BLaER1 treated with 17β-estradiol and CSF1 and Interleukin-3, amounts not matched to agents 10 nM and 100 nM (cell line): ENCODE measurements around the gene TMSB4X.

Experiments used
- H3K27ac ChIP-seq, 11 experiments: shearing (Covaris generic); formaldehyde crosslinking; 2 replicates each; pipeline ENCODE4 v1.8.1; 2022
- H3K27me3 ChIP-seq, 11 experiments: shearing (Covaris generic); formaldehyde crosslinking; 2 replicates each; pipeline ENCODE4 v1.8.1; 2022
- H3K36me3 ChIP-seq, 11 experiments: shearing (Covaris generic); formaldehyde crosslinking; 2 replicates each; pipeline ENCODE4 v1.8.1; 2022
- H3K4me1 ChIP-seq, 10 experiments: shearing (Covaris generic); formaldehyde crosslinking; 2 replicates each; pipeline ENCODE4 v1.8.1; 2022
- H3K4me2 ChIP-seq, 11 experiments: shearing (Covaris generic); formaldehyde crosslinking; 2 replicates each; pipeline ENCODE4 v1.8.1; 2022
- H3K4me3 ChIP-seq, 10 experiments: shearing (Covaris generic); formaldehyde crosslinking; 2 replicates each; pipeline ENCODE4 v1.8.1; 2022
- H3K9ac ChIP-seq, 11 experiments: shearing (Covaris generic); formaldehyde crosslinking; 2 replicates each; pipeline ENCODE4 v1.8.1; 2022
- H3K9me3 ChIP-seq, 11 experiments: shearing (Covaris generic); formaldehyde crosslinking; replicated peaks in 1 of 11; 2 replicates each; pipeline ENCODE4 v1.8.1; 2022
- H4K20me1 ChIP-seq, 11 experiments: shearing (Covaris generic); formaldehyde crosslinking; 2 replicates each; pipeline ENCODE4 v1.8.1; 2022
- Cebpa-rat ChIP-seq, 11 experiments: shearing (Covaris generic); IDR thresholded peaks; 2 replicates each; pipeline ENCODE4 v1.8.1; 2022

Gene TMSB4X

DNA sequence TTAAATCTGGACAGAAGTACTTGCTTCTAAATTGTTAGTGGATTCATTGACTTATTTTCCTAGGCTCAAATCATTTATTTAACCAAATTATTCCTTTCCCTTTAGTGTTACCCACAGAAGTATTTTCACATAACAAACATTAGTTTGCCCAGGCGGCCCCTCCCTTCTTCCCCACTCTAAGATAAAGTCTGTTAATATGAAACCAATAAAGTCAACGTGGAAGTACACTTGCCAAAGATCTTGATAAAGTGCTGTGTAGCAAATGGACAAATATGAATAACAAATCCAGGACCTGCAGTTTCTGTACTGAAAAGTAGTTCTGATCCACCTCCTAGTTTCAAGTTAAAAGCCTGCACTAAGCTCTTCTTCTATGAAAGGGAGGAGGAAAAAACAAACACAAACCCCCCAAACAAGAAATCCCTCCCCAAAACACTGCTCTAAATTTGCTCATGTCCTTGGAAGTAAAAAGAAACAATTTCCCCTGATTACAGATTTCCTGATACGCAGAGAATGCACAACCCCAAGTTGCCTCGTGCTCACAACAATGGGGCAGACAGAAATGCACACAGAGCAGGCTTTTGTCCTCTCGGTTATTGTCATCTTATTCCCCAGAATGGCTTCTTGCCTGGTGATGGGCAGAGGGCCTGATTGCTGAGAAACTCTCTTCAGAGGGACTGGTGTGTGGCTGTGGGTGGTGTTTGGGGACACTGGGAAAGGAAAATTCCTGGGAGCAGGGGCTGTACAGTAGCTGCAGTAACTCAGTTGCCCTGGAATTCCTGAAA lies 23.2 kb downstream of the TMSB4X start:
- H3K36me3 ChIP-seq: no peaks in the 10 kb centered on the region
- H3K9me3 ChIP-seq: peaks cover 0 to 10% (median 2%) of the 10 kb centered on the region in 11 experiments; a peak in 4 of 22 replicates
- peak overlapping the region; percentile 71 to 91 (median 85) for H3K4me2 ChIP-seq
- TF ChIP-seq Cebpa-rat (IDR thresholded peaks at IDR 0.05): no peak
- H3K4me1 ChIP-seq: peaks cover 66 to 81% (median 72%) of the 10 kb centered on the region in 10 experiments
- peak overlapping the region; percentile 74 to 98 (median 90) for H3K27ac ChIP-seq
- 0 out of 20 replicates have a peak overlapping the region, but pooled peaks of 1 of the 10 experiments have one; percentile 44 for H3K4me3 ChIP-seq
- peaks cover 0 to 14% (median 0%) of the 10 kb centered on the region in 11 experiments; a peak in 2 of 22 replicates for H3K27me3 ChIP-seq
- H3K9ac ChIP-seq: peak overlapping the region; percentile 48 to 85 (median 80); a peak in 21 of 22 replicates
- H4K20me1 ChIP-seq: no peaks in the 10 kb centered on the region

DNA sequence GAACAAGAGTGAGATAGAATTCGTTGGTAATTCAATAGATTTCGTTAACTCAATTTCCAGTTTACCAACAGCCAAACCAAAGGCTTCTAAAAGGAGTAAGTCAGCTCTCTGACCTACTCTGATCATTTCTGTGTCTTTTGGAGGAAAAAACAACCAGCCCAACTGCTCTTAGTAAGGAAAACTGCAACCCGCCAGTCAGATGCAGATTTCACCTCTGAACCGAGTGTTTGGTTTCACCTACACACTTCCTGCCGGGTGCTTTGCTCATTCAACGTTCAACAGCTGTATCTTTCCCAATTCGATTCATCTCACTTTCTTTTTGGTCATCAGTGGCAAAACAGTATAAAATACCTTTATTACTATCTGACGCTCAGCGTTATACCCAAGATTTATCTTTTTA lies 24.5 kb downstream of the TMSB4X start:
- Histone ChIP-seq H3K4me1 (peaks cover 79 to 90% (median 85%) of the 10 kb centered on the region in 10 experiments), H3K9me3 (peaks cover 0 to 10% (median 0%) of the 10 kb centered on the region in 11 experiments; a peak in 3 of 22 replicates), H3K4me3 (peak overlapping the region in 8 of 10 experiments; percentile 3 to 44 (median 23); a peak in 11 of 20 replicates), H4K20me1 (no peaks in the 10 kb centered on the region), H3K36me3 (no peaks in the 10 kb centered on the region), H3K4me2 (peak overlapping the region; percentile 71 to 91 (median 85)), H3K27ac (peak overlapping the region; percentile 74 to 98 (median 90)), H3K9ac (peak overlapping the region; percentile 66 to 85 (median 80); a peak in 21 of 22 replicates), H3K27me3 (peaks cover 0 to 12% (median 0%) of the 10 kb centered on the region in 11 experiments; a peak in 2 of 22 replicates)
- peak in 2 of 11 experiments; percentile 36 to 70; a peak in 1 of 22 replicates for TF ChIP-seq Cebpa-rat (IDR thresholded peaks at IDR 0.05)

DNA sequence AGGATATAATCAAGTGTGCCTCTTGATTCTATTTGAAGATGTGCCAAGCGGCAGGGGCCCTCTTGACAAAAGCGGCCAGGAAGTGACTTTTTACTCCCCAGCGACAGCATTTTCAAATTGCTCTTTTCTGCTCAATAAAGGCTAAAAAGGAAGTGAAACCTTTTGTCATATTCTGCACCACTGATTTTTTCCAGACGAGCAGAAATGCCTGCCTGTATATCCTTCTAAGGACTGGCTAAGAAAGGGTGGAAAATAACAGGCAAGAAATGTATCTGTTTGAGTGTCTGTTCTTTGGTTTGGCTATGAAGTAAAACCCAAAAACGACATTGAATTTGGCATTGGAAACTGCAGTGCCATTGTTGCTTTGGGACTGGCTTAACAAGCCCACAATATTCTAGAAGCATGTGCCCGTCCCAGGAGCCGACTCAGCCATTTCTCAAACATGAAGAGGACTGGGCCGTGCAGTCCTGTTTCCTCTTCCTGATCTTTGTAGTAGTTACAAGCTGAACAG lies 25.4 kb downstream of the TMSB4X start:
- Histone ChIP-seq H3K4me1 (peaks cover 88 to 97% (median 94%) of the 10 kb centered on the region in 10 experiments), H3K27me3 (peaks cover 0 to 12% (median 0%) of the 10 kb centered on the region in 11 experiments; a peak in 2 of 22 replicates), H3K36me3 (no peaks in the 10 kb centered on the region), H3K9me3 (peaks cover 0 to 8% (median 0%) of the 10 kb centered on the region in 11 experiments; a peak in 3 of 22 replicates), H4K20me1 (no peaks in the 10 kb centered on the region), H3K4me2 (peak overlapping the region; percentile 71 to 91 (median 85)), H3K27ac (peak overlapping the region; percentile 74 to 98 (median 90)), H3K4me3 (peak overlapping the region in 7 of 10 experiments; percentile 13 to 37 (median 22); a peak in 9 of 20 replicates), H3K9ac (peak overlapping the region; percentile 66 to 85 (median 80); a peak in 21 of 22 replicates)
- peak in 2 of 11 experiments; percentile 20 to 67; a peak in 1 of 22 replicates for TF ChIP-seq Cebpa-rat (IDR thresholded peaks at IDR 0.05)

GRCh38 chrX:13001097-13001496 lies 26.2 kb downstream of the TMSB4X start:
- Histone ChIP-seq H3K9me3 (peaks cover 0 to 4% (median 0%) of the 10 kb centered on the region in 11 experiments; a peak in 2 of 22 replicates), H3K4me2 (peak overlapping the region; percentile 71 to 91 (median 85)), H3K4me3 (peak overlapping the region in 5 of 10 experiments; percentile 4 to 22 (median 13); a peak in 7 of 20 replicates), H3K27me3 (peaks cover 0 to 12% (median 0%) of the 10 kb centered on the region in 11 experiments; a peak in 2 of 22 replicates), H3K36me3 (no peaks in the 10 kb centered on the region), H3K27ac (peak overlapping the region; percentile 74 to 98 (median 90)), H4K20me1 (peaks cover 0 to 3% (median 0%) of the 10 kb centered on the region in 11 experiments; a peak in 2 of 22 replicates), H3K4me1 (peaks cover 95 to 99% (median 98%) of the 10 kb centered on the region in 10 experiments), H3K9ac (peak overlapping the region; percentile 62 to 85 (median 80); a peak in 21 of 22 replicates)
- no peak for TF ChIP-seq Cebpa-rat (IDR thresholded peaks at IDR 0.05)

- no peaks in the 10 kb centered on the region for H3K9me3 ChIP-seq
- peak overlapping the region in 6 of 11 experiments; percentile 32 to 85 (median 78); a peak in 8 of 22 replicates for H3K9ac ChIP-seq
- H3K4me2 ChIP-seq: peak overlapping the region; percentile 69 to 91 (median 85)
- peaks cover 0 to 12% (median 0%) of the 10 kb centered on the region in 11 experiments; a peak in 2 of 22 replicates for H3K27me3 ChIP-seq
- peak overlapping the region; percentile 74 to 98 (median 90); a peak in 21 of 22 replicates for H3K27ac ChIP-seq
- H3K36me3 ChIP-seq: no peaks in the 10 kb centered on the region
- no peak for TF ChIP-seq Cebpa-rat (IDR thresholded peaks at IDR 0.05)
- H3K4me1 ChIP-seq: peaks cover 96 to 99% (median 98%) of the 10 kb centered on the region in 10 experiments
- no peak overlapping the region for H3K4me3 ChIP-seq
- peaks cover 0 to 7% (median 0%) of the 10 kb centered on the region in 11 experiments; a peak in 2 of 22 replicates for H4K20me1 ChIP-seq
Measured at GRCh38 chrX:13001961-13002671, 27.2 kb downstream of the TMSB4X start.

DNA sequence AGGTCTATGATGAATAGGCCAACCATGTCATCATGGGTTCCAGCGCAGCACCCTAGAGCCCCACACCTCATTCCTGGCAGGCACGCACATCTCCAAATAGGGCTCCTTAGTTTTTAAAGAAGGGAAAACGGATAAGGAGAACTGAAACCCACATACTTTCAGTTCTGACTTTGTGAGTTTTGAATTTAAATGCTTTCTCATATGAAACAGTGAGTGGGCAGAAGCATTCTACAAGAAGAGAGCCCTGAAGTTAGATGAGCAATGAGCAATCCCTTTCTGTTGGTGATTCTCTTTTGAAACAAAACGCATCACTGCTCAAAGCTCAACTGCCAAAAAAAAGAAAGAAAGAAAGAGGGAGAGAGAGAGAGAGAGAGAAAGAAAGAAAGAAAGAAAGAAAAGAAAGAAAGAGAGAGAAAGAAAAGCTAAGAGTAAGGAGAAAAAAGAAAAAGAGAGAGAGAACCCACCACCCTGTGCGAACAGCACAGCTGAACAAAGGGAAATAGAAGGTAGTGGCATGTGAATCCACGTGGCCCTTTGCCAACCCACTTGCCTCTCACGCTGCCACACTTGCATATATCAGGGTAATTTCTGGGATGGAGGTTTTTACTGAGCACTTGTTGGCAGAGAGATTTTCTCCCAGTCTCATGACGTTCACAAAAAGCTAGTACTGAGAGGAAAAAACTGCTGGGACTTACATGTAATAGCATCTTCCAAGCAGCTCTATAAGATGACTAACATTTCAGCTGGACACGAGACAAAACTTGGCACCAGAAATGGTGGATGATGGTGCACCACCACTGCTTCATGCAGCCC lies 31.0 kb downstream of the TMSB4X start:
- no peaks in the 10 kb centered on the region for H3K36me3 ChIP-seq
- no peaks in the 10 kb centered on the region for H3K9me3 ChIP-seq
- no peak for TF ChIP-seq Cebpa-rat (IDR thresholded peaks at IDR 0.05)
- H3K9ac ChIP-seq: peak overlapping the region; percentile 61 to 82 (median 76); a peak in 21 of 22 replicates
- H4K20me1 ChIP-seq: peaks cover 0 to 7% (median 0%) of the 10 kb centered on the region in 11 experiments; a peak in 2 of 22 replicates
- H3K27me3 ChIP-seq: 0 out of 22 replicates have a peak, but pooled peaks cover 0 to 14% (median 0%) of the 10 kb centered on the region in 11 experiments
- H3K4me3 ChIP-seq: peak overlapping the region in 3 of 10 experiments; percentile 17 to 31 (median 22); a peak in 4 of 20 replicates
- H3K4me2 ChIP-seq: peak overlapping the region; percentile 70 to 89 (median 86)
- H3K27ac ChIP-seq: peak overlapping the region; percentile 62 to 98 (median 89); a peak in 21 of 22 replicates
- H3K4me1 ChIP-seq: peaks cover 78 to 100% (median 89%) of the 10 kb centered on the region in 10 experiments

DNA sequence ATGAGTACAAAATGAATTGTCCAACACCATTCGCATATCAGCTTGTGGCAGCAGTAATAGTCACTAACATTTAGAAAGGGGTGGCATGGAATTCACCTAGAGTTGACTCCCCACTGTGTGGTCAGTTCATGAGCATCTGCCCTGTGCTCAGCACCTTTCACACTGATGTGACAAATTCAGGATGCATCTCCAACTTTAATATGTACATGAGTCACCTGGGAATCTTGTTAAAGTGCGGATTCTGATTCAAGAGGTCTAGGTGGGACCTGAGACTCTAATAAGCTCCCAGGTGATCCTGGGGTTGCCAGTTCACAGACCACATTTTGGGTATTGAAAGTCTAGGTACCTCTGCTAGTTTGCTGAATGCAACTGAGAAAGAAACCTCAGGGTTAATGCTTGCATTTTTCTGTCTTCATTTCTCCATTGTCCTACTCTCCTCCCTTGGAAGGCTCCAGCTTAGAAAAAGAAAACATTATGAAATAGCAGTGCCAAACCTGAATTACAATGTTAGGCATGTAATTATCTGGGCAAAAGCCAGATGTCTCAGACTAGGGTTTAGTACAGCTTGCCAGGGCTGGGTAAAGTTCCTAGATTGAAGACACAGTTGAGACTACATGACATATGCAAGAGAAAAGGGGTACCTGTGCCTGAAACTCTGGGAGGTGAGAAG lies 32.7 kb downstream of the TMSB4X start:
- H3K4me1 ChIP-seq: peaks cover 61 to 100% (median 76%) of the 10 kb centered on the region in 10 experiments
- no peaks in the 10 kb centered on the region for H3K36me3 ChIP-seq
- H3K9ac ChIP-seq: peak overlapping the region in 5 of 11 experiments; percentile 0 to 82 (median 77); a peak in 8 of 22 replicates
- TF ChIP-seq Cebpa-rat (IDR thresholded peaks at IDR 0.05): no peak
- peak overlapping the region; percentile 22 to 98 (median 89); a peak in 19 of 22 replicates for H3K27ac ChIP-seq
- no peak overlapping the region for H3K4me3 ChIP-seq
- H3K4me2 ChIP-seq: peak overlapping the region; percentile 70 to 89 (median 86)
- H3K9me3 ChIP-seq: no peaks in the 10 kb centered on the region; a peak in 2 of 22 replicates
- 0 out of 22 replicates have a peak, but pooled peaks cover 0 to 14% (median 0%) of the 10 kb centered on the region in 11 experiments for H3K27me3 ChIP-seq
- H4K20me1 ChIP-seq: peaks cover 0 to 7% (median 0%) of the 10 kb centered on the region in 11 experiments; a peak in 2 of 22 replicates
